Right atrium auricular region (tissue), 2 donors: ENCODE results near the gene QSOX1. TPM values are rescaled to one million over a fixed set of nuclear protein-coding genes. Genes with fewer than 3 reads are reported as not detected.

Experiments used
- DNase-seq: peaks from one replicate; pipeline ENCODE4 v3.0.0-alpha.2; 2019; ENCODE audit warnings: low spot score
- H3K27ac ChIP-seq, 2 donors: fragments of 200-600 bp; sonication (generic); 1 replicate in 1 of 2; 2 replicates in 1 of 2; pipeline ENCODE4 v1.5.1; 2016 to 2019
- H3K27me3 ChIP-seq, 2 donors: fragments of 200-600 bp; sonication (generic); one replicate each; pipeline versions ENCODE4 v1.5.1 to v1.6.0; 2017 to 2019
- H3K36me3 ChIP-seq: fragments of 200-600 bp; sonication (generic); one replicate; pipeline ENCODE4 v1.5.1; 2016
- H3K4me1 ChIP-seq, 2 donors: fragments of 200-600 bp; sonication (generic); one replicate each; pipeline versions ENCODE4 v1.5.1 to v1.6.0; 2017 to 2019
- H3K4me3 ChIP-seq, 2 donors: fragments of 200-600 bp; sonication (generic); 1 replicate in 1 of 2; 2 replicates in 1 of 2; pipeline ENCODE4 v1.5.1; 2017 to 2019; ENCODE audit warnings: mild to moderate bottlenecking in 1 of 2, moderate library complexity in 1 of 2
- H3K9me3 ChIP-seq, 2 donors: fragments of 200-600 bp; sonication (generic); one replicate each; pipeline ENCODE4 v1.5.1; 2019
- CTCF ChIP-seq, 2 donors: fragments of 200-600 bp; sonication (generic); IDR thresholded peaks; one replicate each; pipeline ENCODE4 v1.5.1; 2019; ENCODE audit warnings: antibody characterized with exemption in 2 of 2
- total RNA-seq, 2 donors: library from RNA; depleted of rRNA; stranded (reverse); fragments of >200 nt; gene quantifications; one replicate each; pipeline ENCODE4 v1.1.0, GENCODE V29; 2016

QSOX1 gene
- total RNA-seq, 2 donors from 2014 or later = 199 to 332 TPM

GRCh38 chr1:180177931-180178330 lies 23.3 kb downstream of the QSOX1 start:
- Histone ChIP-seq H3K36me3 (peaks cover 25% of the 10 kb centered on the region), H3K27ac (no peak overlapping the region), H3K9me3 (no peaks in the 10 kb centered on the region), H3K4me3 (no peak overlapping the region), H3K27me3 (no peaks in the 10 kb centered on the region), H3K4me1 (peaks cover 0 to 32% of the 10 kb centered on the region in 2 donors)
- no peak for TF ChIP-seq CTCF (IDR thresholded peaks at IDR 0.05)
- no peak for DNase-seq

- Histone ChIP-seq H3K27me3 (no peaks in the 10 kb centered on the region), H3K4me3 (no peak overlapping the region), H3K36me3 (peaks cover 31% of the 10 kb centered on the region), H3K9me3 (no peaks in the 10 kb centered on the region), H3K27ac (no peak overlapping the region), H3K4me1 (peaks cover 0 to 27% of the 10 kb centered on the region in 2 donors)
- peak; percentile 74 for DNase-seq
- peak; percentile 92 to 95 for TF ChIP-seq CTCF (IDR thresholded peaks at IDR 0.05)
These were observed 24.0 kb downstream of the QSOX1 start for GRCh38 chr1:180178511-180179161.

- H3K27me3 ChIP-seq = no peaks in the 10 kb centered on the region
- H3K9me3 ChIP-seq = no peaks in the 10 kb centered on the region
- no peak for DNase-seq
- H3K27ac ChIP-seq = no peak overlapping the region
- peaks cover 0 to 20% of the 10 kb centered on the region in 2 donors for H3K4me1 ChIP-seq
- TF ChIP-seq CTCF (IDR thresholded peaks at IDR 0.05) = peak in 1 of 2 donors; percentile 31
- H3K4me3 ChIP-seq = no peak overlapping the region
- H3K36me3 ChIP-seq = peaks cover 38% of the 10 kb centered on the region
These were observed 24.7 kb downstream of the QSOX1 start for GRCh38 chr1:180179162-180179957.

- Histone ChIP-seq H3K4me1 (peaks cover 0 to 5% of the 10 kb centered on the region in 2 donors), H3K36me3 (peaks cover 55% of the 10 kb centered on the region)
These were observed 26.4 kb downstream of the QSOX1 start for GRCh38 chr1:180181048-180181447.

GRCh38 chr1:180181996-180182642 lies 27.4 kb downstream of the QSOX1 start:
- Histone ChIP-seq H3K4me1 (peaks cover 0 to 9% of the 10 kb centered on the region in 2 donors), H3K4me3 (no peak overlapping the region), H3K27me3 (no peaks in the 10 kb centered on the region), H3K27ac (no peak overlapping the region), H3K9me3 (no peaks in the 10 kb centered on the region), H3K36me3 (peaks cover 66% of the 10 kb centered on the region)
- DNase-seq = no peak
- no peak for TF ChIP-seq CTCF (IDR thresholded peaks at IDR 0.05)

More at GRCh38 chr1:180181048-180181447, 26.4 kb downstream of the QSOX1 start:
- no peaks in the 10 kb centered on the region for H3K9me3 ChIP-seq
- no peak overlapping the region for H3K4me3 ChIP-seq
- H3K27me3 ChIP-seq = no peaks in the 10 kb centered on the region
- H3K27ac ChIP-seq = no peak overlapping the region
- no peak for DNase-seq
- TF ChIP-seq CTCF (IDR thresholded peaks at IDR 0.05) = peak in 1 of 2 donors; percentile 52
